NCI-H526 (cell line): ENCODE measurements around the gene NLN.
"Not testable (repeated sequence)": the region's sequence is repeated elsewhere in the genome, so short reads cannot be mapped to it uniquely, and the experiment has no call there.

Experiments
- DNase-seq, 2 experiments: peaks; one replicate each; lab custom pipeline; 2025; lab: John Stamatoyannopoulos, UW

Gene NLN

GRCh38 chr5:65772963-65773362 lies 51.0 kb downstream of the NLN start:
- DNase-seq, result not testable (repeated sequence)

GRCh38 chr5:65774346-65774745 lies 52.3 kb downstream of the NLN start:
- no peak for DNase-seq

- DNase-seq, result no peak
Measured at GRCh38 chr5:65775476-65775875, 53.5 kb downstream of the NLN start.

DNA sequence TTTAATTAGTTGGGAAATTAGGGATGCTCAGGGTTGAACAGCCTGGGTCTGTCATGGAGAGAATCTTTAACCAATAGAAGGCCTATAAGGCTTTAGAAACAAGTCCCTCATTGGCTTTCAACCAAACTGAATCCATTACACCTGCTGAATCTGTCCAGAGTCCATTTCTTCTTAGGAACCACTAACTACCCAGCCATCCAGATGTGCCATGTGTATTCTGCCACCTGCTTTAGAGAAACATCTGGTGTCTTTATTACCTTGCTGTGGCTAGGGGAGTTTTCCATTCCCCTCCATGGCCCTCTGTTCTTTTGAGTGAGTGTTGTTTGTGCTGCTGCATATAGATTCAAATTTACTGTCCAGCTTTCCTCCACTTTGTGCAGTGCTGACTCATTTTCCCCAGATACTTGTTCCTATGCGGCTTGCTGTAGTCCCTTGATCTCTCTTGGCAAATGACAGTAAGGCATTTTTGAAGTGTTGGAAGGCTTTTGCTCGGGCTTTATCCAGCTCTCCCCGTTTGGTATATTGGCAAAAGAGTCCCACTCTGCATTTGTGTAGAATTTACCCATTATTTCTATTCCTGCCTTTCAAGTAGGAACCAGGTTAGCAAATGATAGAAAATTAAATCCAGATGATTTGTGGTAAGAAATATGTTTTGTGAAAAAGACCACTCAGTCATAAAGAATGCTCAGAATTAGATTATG lies 54.6 kb downstream of the NLN start:
- DNase-seq, result no peak

DNA sequence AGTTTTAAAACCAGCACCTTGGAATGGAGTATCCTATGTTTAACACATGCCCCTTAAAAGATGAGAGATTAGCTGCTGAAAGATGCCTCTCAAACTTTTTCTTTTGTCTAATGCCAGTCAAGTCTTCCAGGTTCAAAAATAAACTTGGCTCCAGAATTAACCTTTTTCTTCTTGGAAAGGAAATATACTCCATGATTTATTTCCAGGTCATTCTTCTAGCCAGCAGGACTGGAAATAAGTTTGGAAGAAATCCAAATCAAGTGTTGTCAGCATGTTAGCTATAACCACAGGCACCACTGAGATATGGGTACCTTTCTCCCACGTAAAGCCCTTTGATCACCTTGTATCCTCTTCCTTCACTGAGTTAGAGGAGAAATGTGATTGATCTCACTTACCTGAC lies 56.1 kb downstream of the NLN start:
- no peak for DNase-seq

- DNase-seq, result no peak
Measured at GRCh38 chr5:65779643-65780042, 57.6 kb downstream of the NLN start.

- not testable (repeated sequence) for DNase-seq
Measured at GRCh38 chr5:65788296-65788695, 66.3 kb downstream of the NLN start.

GRCh38 chr5:65790371-65791163 lies 68.6 kb downstream of the NLN start:
- no peak for DNase-seq

- DNase-seq, result no peak
Measured at GRCh38 chr5:65791712-65792673, 70.0 kb downstream of the NLN start.

DNA sequence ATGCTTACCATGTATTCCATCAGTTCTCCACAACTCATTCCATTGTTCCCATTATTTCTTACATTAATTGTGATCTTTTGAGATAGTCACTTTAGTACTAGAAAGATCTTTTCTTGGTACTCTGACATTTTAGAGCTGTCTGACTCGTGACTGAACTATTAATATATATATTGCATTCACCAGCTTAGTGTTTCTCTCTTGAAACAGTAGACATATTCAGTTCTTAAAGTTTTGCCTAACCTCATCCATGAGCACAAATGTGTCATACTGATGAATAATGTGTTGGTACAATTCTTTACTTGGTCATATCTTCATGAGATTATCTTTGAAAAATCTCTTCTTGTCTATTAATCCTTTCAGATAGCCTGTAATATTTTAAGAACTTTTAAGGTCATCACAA lies 74.3 kb downstream of the NLN start:
- no peak for DNase-seq

DNA sequence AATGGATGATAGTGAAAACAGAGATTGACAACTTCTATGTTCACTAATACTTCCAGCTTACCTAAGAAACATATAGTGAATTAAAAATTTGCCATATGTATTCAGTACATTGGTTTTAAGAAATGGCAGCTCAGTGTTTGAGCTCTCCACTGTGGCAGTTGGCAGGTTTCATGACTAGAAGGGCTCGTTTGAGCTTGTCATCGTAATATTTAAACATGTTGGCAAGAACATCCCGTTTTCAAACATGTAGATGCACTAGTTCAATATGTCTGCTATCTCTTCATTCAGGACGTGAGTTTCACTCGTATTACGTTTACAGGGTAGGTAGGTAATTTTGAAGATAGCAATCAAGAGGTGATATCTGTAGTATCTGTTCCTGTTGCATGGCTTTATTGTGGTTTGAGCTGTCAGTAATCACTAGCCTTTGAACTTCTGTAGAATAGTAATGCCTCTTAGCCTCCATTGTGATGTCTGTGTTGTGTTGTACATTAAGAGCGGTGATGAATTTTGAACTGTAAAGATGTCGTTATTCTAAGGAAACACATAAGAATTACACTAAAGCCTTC lies 74.8 kb downstream of the NLN start:
- no peak for DNase-seq

DNA sequence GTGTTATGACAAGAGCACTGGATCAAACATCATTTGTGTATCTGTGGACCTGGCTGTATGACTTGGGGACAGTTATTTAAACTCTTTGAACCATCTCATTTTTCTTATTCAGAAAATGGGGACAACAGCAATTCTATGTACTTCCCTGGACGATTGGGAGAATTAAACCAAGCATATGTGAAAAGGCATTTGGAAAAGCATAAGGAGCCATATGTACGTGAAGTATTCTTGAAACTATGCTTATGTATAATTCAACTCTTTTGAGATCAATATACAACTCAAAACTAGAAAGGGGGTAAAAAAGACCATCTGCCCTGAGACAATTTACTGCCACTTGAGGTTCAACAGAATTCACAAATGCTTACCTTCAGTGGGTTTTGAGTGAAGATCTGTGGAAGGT lies 75.5 kb downstream of the NLN start:
- no peak for DNase-seq

DNA sequence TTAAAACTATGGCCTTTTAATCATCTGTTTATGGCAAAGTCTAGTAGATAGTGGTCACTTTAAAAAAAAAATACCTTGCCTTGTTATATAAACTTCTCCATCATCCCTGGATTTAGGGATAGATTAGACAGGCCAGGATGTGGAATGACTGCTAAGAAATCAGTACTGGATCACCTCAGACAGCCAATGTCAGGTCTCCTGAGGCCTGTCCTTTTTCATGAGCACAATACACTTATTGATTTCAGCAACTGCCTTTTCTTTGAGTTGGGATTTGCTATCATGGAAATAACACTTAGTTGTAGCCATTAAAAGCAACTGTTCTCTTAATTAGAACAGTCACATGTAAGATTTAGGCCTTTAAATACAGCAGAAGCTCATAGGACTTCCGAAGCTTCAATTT lies 77.9 kb downstream of the NLN start:
- no peak for DNase-seq

DNA sequence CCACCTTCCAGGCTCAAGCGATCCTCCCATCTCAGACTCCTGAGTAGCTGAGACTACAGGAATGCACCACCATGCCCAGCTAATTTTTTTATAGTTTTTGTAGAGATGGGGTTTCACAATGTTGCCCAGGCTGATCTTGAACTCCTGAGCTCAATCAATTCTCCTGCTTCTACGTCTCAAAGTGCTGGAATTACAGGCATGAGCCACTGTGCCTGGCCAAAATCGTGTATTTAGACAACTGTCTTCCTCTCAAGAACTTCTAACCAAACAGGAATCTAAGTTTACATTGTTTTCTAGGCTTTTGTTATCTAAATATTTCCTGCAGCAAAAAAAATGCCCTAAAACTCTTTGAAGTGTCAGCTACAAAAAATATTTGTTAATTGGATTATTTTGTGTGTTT lies 78.8 kb downstream of the NLN start:
- DNase-seq, result no peak

DNA sequence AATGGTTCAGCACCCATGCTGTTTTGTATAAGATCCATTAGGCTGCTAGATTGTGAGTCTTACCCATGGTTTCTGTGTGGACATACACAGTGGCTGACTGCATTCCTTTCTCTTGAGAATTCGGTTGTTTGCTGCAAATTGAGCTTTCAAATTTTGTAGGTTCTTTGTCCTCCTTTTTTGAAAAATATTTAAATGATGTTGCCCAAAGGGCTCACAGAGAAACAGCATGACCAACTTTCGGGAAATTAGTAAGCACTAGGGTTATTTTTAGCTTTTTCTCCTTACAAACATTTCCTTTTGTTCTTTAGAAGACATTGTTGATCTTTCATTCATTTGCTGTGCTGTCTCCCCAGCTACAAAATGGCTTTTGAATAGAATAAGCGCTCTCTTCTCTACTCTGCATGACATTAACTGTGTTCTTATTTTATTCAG lies 79.4 kb downstream of the NLN start:
- no peak for DNase-seq

GRCh38 chr5:65802080-65802479 lies 80.1 kb downstream of the NLN start:
- DNase-seq, result no peak

GRCh38 chr5:65802820-65803219 lies 80.8 kb downstream of the NLN start:
- no peak for DNase-seq

DNA sequence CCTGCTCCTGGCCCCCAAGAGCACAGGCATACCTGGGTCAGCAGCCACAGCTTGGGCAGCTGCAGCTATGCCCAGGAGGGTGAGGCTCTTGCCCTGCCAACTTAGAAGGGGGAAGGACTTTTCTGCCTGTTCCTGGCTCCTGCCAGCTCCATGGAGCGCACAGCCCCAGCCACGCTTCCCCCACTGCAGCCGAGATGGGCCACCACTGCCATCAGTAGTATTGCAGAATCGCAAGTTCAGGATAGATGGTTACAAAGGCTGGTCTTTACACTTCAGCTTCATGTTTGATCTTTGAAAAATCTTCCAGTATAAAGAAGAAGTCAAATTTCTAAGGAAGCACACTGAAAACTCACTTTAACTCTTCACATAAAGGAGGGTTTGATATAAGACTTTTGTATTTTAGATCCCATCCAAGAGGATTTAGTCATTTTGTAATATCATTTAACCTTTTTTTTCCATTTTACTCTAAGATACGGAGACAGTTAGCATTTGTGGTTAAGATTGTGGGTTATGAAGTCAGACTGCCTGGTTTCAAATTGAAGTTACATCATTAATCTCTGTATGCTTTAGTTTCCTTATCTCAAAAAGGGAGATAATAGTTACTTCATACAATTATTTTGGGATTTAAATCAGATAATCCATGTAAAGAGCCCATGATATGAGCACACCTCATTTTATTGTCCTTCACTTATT lies 81.8 kb downstream of the NLN start:
- DNase-seq, result no peak

DNA sequence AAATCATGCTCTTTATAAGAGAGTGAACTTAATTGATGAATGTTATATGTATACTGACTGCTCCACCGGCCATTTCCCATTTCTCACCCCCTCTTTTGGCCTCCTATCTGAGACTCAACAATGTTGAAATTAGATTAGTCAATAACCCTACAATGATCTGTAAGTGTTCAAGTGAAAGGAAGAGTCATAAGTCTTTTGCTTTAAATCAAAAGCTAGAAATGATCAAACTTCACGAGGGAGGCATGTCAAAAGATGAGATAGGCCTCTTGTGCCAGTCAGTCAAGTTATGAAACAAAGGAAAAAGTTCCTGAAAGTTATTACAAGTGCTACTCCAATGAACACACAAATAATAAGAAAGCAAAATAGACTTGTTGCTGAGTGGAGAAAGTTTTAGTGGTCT lies 83.1 kb downstream of the NLN start:
- no peak for DNase-seq

DNA sequence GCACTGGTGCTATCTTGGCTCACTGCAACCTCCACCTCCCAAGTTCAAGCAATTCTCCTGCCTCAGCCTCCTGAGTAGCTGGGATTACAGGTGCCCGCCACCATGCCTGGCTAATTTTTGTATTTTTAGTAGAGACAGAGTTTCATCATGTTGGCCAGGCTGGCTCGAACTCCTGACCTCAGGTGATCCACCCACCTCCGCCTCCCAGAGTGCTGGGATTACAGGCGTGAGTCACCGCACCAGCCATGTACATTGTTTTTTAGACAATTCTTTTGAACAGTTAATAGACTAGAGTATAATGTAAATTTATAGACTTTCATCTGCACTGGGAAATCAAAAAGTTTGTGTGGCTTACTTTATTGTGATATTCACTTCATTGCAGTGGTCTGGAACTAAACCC lies 85.5 kb downstream of the NLN start:
- not testable (repeated sequence) for DNase-seq

GRCh38 chr5:65808251-65808741 lies 86.3 kb downstream of the NLN start:
- DNase-seq, result no peak
